GM19372 (cell line): Measurements from ENCODE around the gene ALDH7A1.
"Not testable (repeated sequence)": the region's sequence is repeated elsewhere in the genome, so short reads cannot be mapped to it uniquely, and the experiment has no call there.

Experiments
- ATAC-seq: cut with Tn5 transposase; IDR thresholded peaks from one replicate; pipeline ENCODE4 v1.9.1; 2021; ENCODE audit warnings: mild to moderate bottlenecking, low read depth, moderate library complexity; ENCODE audit not compliant: unreplicated experiment

The ALDH7A1 gene

GRCh38 chr5:126597156-126597555 lies 2.1 kb upstream of the ALDH7A1 start:
- ATAC-seq, result no peak

- ATAC-seq, result peak; percentile 9
Measured at GRCh38 chr5:126595486-126596083, 566 bp upstream of the ALDH7A1 start.

GRCh38 chr5:126591549-126591948 lies 3.5 kb downstream of the ALDH7A1 start:
- ATAC-seq, result no peak

DNA sequence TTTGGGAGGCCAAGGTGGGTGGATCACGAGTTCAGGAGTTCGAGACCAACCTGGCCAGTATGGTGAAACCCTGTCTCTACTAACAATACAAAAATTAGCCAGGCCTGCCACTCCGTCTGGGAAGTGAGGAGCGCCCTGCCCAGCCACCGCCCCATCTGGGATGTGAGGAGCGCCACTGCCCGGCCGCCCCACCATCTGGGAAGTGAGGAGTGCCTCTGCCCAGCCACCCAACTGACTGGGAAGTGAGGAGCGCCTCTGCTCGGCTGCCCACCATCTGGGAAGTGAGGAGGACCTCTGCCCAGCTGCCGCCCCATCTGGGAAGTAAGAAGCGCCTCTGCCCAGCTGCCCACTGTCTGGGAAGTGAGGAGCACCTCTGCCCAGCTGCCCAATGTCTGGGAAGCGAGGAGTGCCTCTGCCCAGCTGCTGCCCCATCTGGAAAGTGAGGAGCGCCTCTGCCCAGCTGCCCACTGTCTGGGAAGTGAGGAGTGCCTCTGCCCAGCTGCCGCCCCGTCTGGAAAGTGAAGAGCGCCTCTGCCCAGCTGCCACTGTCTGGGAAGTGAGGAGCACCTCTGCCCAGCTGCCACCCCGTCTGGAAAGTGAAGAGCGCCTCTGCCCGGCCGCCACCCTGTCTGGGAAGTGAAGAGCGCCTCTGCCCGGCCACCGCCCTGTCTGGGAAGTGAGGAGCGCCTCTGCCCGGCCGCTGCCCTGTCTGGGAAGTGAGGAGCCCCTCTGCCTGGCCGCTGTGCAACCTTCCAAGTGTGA lies 5.3 kb downstream of the ALDH7A1 start:
- no peak for ATAC-seq

DNA sequence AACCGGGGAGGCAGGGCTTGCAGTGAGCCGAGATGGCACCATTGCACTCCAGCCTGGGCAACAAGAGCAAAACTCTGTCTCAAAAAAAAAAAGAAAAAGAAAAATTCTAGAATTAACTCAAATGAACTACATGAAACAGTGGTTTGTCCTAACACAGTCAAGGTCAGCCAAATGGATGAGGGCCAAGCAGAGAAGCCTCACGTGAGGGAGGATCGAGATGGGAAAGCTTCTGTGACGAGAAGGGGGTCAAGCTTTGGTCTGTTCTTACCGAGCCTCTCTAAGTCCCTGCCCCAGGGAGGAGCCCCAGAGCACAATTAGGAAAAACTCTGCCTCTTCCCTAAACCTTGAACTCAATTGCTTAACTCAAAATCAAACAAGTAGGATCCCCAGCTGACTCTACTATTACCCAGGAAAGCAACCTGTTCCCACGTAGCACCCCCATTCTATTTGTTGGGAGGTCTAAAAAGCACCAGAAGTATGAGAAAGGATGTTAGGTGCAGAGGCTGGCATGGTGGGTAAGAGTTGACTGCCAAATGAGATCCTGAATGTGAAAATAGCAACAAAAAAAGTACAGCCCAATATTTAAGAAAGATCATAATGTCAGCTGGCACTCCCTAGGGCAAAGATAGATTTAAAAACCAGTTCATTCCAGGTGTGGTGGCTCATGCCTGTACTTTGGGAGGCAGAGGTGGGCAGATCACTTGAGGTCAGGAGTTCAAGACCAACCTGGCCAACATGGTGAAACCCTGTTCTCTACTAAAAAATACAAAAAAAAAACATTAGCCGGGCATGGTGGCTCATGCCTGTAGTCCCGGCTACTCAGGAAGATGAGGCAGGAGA lies 7.2 kb downstream of the ALDH7A1 start:
- no peak for ATAC-seq

DNA sequence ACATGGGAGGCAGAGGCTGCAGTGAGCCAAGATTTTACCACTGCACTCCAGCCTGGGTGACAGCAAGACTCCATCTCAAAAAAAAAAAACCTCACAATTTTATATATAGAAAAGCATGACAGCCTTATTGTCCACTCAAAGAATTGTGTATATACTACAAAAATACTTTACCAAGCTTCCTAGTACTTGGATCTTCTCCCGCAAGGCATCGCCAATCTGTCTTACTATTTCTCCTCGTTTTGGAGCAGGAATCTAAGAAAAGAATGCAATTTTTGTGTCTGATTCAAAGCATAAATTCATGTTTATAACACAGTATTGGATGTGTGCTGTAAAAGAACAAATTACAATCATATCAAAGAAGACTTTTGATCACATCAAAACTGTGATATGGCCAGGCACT lies 11.3 kb downstream of the ALDH7A1 start:
- ATAC-seq, result no peak

- ATAC-seq, result no peak
Measured at GRCh38 chr5:126579716-126580115, 15.3 kb downstream of the ALDH7A1 start.

GRCh38 chr5:126577415-126577814 lies 17.6 kb downstream of the ALDH7A1 start:
- no peak for ATAC-seq

GRCh38 chr5:126576974-126577373 lies 18.0 kb downstream of the ALDH7A1 start:
- ATAC-seq, result no peak

DNA sequence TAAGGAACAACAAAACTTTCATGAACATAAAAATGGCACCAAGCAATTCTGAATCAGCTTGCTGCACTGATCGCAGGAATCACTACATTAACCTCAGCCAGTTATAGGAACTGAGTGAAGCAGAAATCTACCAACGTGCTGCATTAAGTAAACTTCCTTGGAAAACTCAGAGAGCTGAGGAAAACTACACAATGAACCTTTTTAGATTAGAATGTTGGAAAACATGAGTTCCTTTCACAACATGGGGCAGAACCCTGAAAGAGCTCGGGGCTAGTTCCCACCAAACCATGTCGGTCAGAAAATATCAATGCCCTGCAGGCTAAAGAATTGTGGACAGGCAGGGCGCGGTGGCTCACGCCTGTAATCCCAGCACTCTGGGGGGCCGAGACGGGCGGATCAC lies 19.4 kb downstream of the ALDH7A1 start:
- no peak for ATAC-seq

DNA sequence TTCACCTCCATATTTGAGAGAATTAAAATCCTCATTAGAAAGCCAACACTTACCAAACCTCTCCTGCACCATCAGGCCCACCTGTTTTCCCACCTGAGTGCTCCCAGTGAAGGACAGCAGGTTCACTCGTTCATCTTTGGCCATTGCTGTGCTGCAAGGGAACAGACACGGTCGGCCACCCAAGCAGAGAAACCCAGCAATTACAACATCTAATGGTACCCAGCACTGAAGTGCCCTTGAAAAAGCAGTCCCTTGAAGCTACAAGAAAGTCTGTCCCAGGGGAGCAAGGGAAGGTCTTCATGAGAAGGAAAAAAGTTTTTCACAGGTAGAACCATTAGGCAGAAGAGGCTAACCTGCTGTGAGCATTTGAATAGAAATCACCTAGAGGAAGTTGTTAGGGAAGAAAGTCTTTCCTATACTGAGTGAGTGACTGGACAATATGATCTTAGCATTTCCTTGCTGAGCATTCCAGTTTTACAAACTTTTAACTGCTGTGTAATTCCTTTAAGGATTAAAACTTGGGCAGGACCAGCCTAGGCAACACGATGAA lies 26.7 kb downstream of the ALDH7A1 start:
- no peak for ATAC-seq

- peak; percentile 73 for ATAC-seq
Measured at GRCh38 chr5:126562823-126563222, 32.2 kb downstream of the ALDH7A1 start.

- no peak for ATAC-seq
Measured at GRCh38 chr5:126561908-126562307, 33.1 kb downstream of the ALDH7A1 start.

DNA sequence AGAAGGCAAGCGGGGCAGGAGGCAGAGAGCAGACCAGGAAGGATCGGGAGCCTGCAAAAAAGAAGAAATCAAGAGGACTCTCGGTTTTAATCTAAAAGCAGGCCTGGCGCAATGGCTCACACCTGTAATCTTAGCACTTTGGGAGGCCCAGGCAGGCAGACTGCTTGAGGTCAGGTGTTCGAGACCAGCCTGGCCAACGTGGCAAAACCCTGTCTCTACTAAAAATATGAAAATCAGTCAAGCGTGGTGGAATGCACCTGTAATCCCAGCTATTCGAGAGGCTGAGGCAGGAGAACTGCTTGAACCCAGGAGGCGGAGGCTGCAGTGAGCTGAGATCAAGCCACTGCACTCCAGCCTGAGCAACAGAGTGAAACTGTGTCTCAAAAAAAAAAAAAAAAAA lies 39.9 kb downstream of the ALDH7A1 start:
- not testable (repeated sequence) for ATAC-seq

DNA sequence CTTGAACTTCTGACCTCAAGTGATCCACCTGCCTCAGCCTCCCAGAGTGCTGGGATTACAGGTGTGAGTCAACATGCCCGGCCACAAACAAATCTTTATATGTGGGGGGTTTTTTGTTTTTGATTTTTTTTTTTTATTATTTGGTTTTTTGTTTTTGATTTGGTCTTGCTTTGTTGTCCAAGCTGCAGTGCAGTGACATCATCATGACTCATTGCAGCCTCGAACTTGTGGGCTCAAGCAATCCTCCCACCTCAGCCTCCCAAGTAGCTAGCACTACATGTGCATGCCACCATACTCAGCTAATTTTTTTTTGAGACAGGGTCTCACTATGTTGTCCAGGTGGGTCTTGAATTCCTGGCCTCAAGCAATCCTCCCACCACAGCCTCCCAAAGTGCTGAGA lies 42.4 kb downstream of the ALDH7A1 start:
- no peak for ATAC-seq

DNA sequence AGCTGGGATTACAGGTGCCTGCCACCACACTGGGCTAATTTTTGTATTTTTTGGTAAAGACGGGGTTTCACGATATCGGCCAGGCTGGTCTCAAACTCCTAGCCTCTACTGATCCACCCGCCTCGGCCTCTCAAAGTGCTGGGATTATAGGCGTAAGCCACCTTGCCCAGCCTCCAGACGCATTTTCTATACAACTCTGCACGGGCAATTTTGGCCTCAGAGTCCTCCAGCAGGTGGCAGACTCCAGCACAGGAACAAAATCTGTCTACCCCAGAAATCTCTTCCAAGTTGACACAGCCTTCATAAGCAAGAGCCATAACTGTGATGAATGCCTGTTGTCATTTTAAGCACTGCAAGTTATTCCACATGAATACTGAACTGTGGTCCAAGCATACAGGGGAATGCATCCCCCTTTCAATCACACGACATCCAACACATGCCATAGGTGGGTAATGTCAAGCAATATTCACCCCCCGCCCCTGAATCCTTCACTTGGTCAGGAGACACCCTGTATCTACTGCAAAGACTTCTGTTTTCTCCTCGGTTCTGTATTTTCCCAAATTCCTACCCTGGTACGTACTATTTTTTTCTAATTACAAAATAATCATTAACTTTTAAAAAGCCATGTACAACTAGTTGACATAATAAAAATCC lies 50.8 kb downstream of the ALDH7A1 start:
- peak; percentile 57 for ATAC-seq

DNA sequence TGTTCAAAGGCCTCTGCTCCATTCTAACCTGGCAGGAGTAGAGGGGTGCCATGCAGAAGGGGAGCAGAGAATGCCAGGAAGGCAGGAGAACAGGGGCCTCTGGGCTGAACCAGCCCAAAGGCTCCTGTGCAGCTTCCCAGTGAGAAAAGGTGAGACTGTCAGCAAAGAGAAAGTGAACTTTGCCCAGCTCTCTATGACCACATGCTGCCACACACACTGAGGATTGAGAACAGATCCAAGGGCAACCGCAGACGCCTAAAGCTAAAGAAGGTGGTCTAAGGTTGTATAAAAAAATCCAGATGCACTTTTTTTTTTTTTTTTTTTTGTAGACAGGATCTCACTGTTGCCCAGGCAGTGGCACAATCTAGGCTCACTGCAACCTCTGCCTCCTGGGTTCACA lies 51.4 kb downstream of the ALDH7A1 start:
- ATAC-seq, result no peak

GRCh38 chr5:126543009-126543408 lies 52.0 kb downstream of the ALDH7A1 start:
- no peak for ATAC-seq

DNA sequence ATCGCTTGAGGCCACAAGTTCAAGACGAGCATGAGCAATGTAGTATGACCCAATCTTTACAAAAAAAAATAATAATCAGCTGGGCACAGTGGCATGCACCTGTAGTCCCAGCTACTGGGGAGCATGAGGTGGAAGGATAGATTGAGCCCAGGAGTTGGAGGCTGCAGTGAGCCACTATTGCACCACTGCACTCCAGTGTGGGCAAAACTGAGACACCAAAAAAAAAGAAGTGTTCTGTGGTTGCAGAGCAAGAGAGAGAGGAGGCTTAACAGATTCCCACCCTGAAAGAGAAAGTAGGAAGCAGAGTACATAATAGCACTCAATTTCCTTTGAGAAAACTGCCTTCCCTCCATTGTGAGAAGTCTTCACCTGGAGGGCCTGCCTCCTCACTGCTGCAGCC lies 52.6 kb downstream of the ALDH7A1 start:
- ATAC-seq, result no peak

DNA sequence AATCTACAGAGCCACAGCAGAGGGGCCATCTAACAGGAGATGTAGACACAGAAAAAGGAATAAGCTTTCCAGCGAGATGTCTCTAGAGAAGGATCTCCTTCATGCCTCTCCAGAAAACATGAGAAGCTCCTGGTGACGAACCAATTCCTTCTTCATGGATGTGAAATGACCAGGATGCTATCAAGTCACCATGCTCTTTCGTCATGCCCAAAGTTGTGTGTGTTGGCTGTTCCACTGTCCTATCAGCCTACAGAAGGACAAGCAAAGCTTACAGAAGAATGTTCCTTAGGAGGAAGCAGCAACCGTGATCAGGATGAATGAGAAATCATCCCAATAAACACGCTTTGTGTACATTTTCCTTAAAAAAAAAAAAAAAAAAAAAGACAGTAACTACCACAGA lies 54.4 kb downstream of the ALDH7A1 start:
- no peak for ATAC-seq

GRCh38 chr5:126538579-126538978 lies 56.4 kb downstream of the ALDH7A1 start:
- no peak for ATAC-seq
